NCI-H774 (cell line): ENCODE data around the gene SPRR2B.
"Not testable (repeated sequence)": the region's sequence is repeated elsewhere in the genome, so short reads cannot be mapped to it uniquely, and the experiment has no call there.

Source experiments
- DNase-seq: peaks from one replicate; lab custom pipeline; 2025; lab: John Stamatoyannopoulos, UW

SPRR2B gene

GRCh38 chr1:153071511-153071910 lies at the start of gene SPRR2B:
TSS of gene SPRR2B (minus strand) at chr1:153071611. CDS start at chr1:153070839, 772 bp downstream.
- no peak for DNase-seq

GRCh38 chr1:153120945-153121344 lies 49.5 kb upstream of the SPRR2B start:
- no peak for DNase-seq

GRCh38 chr1:153119491-153119971 lies 48.1 kb upstream of the SPRR2B start:
- DNase-seq: no peak

GRCh38 chr1:153115264-153115663 lies 43.9 kb upstream of the SPRR2B start:
- DNase-seq: not testable (repeated sequence)

GRCh38 chr1:153113416-153113815 lies 42.0 kb upstream of the SPRR2B start, which contains the start of gene SPRR2F:
TSS of gene SPRR2F (minus strand) at chr1:153113516. CDS start at chr1:153112733, 783 bp downstream.
- DNase-seq: no peak

GRCh38 chr1:153112454-153112853 lies 41.0 kb upstream of the SPRR2B start:
- not testable (repeated sequence) for DNase-seq

DNA sequence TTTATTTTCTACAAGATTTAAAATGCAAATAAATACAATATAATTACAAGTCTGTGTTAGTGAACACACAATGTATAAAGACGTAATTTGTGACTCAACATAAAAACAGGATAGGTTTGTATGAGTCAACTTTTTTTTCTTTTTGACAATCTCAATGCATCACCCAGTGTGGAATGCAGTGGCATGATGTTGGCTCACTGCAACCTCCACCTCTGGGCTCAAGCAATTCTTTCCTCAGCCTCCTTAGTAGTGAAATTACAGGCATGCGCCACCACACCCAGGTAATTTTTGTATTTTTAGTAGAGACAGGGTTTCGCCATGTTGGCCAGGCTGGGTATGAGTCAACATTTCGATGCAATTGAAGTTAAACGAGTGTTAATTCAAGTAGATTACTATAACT lies 28.8 kb upstream of the SPRR2B start:
- DNase-seq: no peak

DNA sequence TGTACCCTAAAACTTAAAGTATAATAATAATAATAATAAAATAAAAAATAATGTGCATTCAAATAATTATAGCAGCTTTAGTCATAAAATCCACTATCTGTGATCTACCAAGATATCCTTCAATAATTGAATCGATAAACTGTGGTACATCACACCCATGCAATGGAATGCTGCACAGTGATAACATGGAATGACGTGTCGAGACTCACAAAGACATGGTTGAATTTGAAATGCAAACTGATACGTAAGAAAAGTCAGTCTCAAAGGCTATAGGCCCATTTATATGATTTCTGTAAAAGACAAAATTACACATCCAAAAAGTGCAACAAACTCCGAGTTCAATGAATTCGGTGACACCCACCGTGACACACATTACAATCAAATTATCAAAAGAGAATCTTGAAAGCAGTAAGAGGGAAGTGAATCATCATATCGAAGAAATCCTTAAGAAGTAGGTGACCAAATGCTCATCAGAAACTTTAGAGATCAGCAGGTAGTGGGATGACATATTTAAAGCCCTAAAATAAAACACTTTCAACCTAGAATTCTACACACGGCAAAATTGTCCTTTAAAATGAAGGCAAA lies 28.1 kb upstream of the SPRR2B start:
- DNase-seq: no peak

GRCh38 chr1:153095764-153096163 lies 24.4 kb upstream of the SPRR2B start:
- DNase-seq: no peak

DNA sequence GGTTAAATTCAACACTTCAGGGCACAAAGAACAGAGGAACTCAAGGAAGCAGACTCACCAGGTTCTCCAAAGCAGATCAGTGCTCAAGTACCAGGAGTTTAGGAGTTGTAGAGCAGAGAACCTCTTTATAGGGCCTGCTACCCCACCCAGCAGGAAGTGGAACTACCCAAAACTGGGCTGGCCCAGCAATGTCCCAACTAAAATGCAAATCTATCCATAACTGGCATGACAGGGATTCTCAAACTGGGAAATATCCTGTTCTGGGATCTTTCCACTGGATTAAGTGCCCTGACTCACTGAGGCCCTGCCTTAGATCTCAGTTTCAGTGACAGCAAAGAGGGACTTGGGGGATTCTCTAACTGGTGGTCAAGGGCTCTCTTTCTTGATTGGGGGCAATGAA lies 23.0 kb upstream of the SPRR2B start, which contains the start of gene SPRR2E:
Gene SPRR2E (minus strand): TSS at position 101 of the 400 bp plus-strand sequence. CDS start 775 bp downstream, outside the sequence.
- DNase-seq: no peak

DNA sequence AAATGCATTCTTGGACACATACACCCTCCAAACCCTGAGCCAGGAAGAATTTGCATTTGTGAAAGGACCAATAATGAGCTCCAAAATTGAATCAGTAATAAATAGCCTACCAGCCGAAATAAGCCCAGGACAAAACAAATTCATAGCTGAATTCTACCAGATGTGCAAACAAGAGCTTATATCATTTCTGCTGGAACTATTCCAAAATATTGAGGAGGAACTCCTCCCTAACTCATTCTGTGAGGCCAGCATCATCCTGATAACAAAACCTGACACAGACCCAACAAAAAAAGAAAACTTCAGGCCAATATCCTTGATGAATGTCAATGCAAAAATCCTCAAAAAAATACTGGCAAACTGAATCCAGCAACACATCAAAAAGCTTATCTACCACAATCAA lies 16.2 kb upstream of the SPRR2B start:
- DNase-seq: no peak

GRCh38 chr1:153081736-153082135 lies 10.3 kb upstream of the SPRR2B start:
- DNase-seq: no peak

GRCh38 chr1:153072806-153073726 lies 1.7 kb upstream of the SPRR2B start:
- no peak for DNase-seq

GRCh38 chr1:153070243-153070642 lies 1.2 kb downstream of the SPRR2B start:
- no peak for DNase-seq

DNA sequence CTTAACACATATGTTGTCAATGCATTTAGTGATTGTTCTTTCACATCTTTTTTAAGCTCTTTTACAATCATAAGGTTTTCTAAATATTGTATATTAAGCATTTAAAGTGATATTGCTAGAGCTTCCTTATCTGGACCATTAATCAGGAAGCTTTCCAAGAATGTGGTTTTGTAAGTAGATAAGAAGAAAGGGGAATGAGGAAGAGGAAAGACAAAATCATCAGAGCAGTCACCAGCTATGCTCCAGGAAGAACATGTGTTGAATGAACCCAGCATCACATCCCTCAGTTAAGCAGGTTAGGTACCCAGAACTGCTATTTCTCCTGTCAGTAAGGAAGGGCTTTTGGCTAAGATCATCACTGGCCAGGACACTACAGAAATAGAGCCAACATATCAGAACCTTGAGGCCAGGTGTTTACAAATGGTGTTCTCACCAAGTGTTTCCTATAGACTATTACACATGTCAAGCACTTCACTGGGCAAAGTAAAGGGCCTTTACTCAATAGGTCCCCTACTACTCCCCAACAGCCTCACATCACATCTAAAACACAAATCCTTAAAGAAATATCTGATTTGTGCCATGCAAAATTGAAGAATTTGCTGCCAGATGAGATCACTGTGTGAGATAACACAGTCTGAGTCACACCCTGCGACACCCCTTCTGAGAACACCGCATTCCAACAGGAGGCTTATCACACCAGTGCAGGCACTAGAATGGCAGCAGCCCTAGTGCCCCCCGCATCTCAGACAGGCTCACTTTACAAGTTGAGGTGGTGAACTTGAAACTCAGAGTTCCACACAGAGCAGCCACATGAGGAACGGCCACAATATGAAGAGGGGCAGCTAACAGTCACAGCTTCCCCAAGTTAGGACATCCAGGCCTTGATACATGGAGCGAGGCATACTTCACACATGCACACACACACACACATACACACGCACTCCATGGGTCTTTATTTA lies 12.3 kb downstream of the SPRR2B start:
- DNase-seq: no peak

DNA sequence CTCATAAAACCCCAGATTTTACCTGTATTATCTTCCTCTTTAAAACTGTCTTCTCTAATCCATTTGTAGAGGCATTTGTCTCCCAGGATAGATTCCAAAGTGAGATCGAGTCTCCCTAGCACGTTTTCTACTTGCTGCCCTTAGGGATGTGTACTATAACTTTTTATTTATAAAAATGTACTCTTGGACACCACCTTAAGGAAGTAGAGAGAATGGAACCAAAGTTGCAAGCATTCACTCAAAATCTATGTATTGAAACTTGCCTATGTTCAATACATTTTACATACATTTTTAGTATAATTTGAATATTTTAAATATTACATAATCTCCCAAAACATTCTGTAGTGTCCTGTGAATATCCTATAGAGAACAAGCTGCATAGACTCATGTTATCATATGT lies 13.3 kb downstream of the SPRR2B start:
- DNase-seq: no peak

GRCh38 chr1:153057375-153057774 lies 14.0 kb downstream of the SPRR2B start, which contains the start of gene SPRR2A:
TSS of gene SPRR2A (minus strand) at chr1:153057512. CDS start at chr1:153056735, 777 bp downstream.
- no peak for DNase-seq

DNA sequence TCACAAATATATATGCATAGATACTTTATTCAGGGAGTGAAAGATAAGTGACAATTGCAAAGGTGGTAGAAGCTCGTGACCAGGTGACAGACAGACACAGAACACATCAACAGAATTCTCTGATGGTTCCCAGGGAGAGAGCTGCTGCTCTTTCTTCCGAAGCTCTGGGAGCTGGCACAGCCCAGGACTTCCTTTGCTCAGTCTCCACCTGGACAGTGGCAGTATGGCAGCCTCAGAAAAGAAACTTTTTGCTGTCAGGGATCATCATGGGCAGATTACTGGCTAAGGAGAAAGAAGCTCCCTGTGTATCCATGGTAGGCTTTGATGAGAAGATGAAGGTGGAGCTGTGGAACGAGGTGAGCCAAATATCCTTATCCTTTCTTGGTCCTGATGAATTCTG lies 15.3 kb downstream of the SPRR2B start:
- DNase-seq: not testable (repeated sequence)

- DNase-seq: no peak
These were observed 22.2 kb downstream of the SPRR2B start for GRCh38 chr1:153049211-153049610.

GRCh38 chr1:153040950-153041631 lies 30.3 kb downstream of the SPRR2B start, which contains the start of gene SPRR2D:
TSS of gene SPRR2D (minus strand) at chr1:153041120. CDS start at chr1:153040346, 774 bp downstream.
- no peak for DNase-seq

DNA sequence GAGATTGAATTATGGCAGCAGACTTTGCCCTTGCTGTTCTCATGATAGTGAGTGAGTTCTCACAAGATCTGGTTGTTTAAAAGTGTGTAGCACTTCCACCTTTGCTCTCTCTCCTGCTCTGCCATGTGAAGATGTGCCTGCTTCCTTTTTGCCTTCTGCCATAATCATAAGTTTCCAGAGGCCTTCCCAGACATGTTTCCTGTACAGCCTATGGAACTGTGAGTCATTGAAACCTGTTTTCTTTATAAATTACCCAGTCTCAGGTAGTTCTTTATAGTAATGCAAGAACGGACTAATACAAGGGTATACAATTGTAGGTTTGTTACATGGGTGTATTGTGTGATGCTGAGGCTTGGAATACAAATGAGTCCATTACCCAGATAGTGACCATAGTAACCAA lies 36.2 kb downstream of the SPRR2B start:
- no peak for DNase-seq
